HG02885 (cell line): Measurements from ENCODE around the gene MAP2K1.
"Not testable (repeated sequence)": the region's sequence is repeated elsewhere in the genome, so short reads cannot be mapped to it uniquely, and the experiment has no call there.

ENCODE experiments used
- ATAC-seq: cut with Tn5 transposase; IDR thresholded peaks from one replicate; pipeline ENCODE4 v1.9.1; 2021; ENCODE audit warnings: mild to moderate bottlenecking; ENCODE audit not compliant: unreplicated experiment, poor library complexity

The MAP2K1 gene

GRCh38 chr15:66470825-66471224, 84.1 kb downstream of the MAP2K1 start:
- ATAC-seq, result not testable (repeated sequence)

DNA sequence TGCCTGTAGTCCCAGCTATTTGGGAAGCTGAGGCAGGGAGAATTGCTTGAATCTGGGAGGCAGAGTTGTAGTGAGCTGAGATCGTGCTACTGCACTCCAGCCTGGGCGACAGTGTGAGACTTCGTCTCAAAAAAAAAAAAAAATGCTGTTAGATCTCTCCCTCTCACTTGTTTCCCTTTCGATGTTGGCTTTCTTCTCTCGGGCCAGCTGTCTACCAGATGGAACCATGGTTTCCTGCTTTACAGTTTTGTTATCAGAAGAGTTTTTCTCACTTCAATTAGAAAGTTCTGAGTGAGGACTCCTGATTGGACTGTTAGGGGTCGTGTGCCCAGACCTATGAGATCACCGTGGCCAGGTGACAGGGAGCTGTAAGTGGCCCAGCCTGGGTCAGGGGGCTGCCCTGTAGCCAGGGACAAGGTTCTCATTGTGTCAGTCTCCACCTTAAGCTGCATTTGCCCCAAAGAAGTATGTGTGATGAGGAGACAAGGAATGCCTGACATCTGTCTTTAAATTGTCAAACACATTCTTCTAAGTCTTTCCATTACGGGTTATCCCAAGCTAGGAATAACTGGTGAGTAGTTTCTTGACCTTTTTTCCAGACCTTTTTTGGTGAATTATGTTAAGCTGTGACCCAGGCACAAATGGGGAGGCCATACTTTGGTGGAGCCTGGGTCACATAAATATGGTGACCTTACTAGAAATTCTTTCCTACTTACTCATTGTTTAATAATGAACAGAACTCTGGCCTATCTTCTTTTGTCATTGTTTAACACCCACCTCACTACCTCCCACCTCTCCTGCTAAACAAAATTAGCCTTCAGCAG, 85.7 kb downstream of the MAP2K1 start:
- peak; percentile 76 for ATAC-seq

DNA sequence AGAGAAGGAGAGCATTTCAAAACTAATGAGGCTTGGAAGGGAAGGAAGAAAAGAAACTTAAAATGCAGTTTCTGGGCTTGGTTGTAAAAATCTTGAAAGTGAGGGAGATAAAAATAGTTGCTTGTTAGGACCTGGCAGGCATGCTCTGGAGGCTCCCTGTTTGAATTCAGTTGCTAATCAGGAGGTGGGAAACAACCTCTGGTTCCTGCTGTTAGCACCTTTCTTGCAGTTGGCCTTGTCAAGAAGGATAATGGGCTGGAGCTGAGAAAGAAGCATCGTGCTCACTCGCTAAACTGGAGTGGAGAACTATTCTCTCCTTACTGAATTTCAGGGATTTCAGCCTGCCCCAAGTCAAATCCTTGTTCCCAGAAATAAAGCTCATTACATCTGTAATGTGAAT, 87.4 kb downstream of the MAP2K1 start:
- no peak for ATAC-seq

GRCh38 chr15:66474963-66475362, 88.3 kb downstream of the MAP2K1 start:
- ATAC-seq, result no peak

DNA sequence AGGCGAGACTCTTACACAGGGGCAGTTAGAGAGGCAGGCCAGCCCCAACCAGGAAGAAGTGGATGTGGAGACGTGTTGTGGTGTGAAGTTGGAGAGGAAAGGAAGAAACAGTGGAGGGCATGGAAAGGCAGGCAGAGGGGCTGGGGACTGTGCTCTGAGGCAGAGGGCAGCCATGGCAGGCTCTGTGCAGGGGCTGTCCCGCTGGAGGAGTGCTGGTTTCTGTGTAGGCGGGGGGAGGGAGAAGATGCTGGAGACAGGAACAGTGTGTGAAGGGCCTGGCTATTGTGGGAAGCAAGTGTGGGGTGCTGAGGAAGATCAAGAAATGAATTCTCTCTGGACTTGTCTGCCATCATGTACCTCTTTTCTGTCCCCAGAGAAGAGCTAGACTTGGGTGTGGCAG, 89.8 kb downstream of the MAP2K1 start:
- no peak for ATAC-seq

- ATAC-seq, result no peak
These were observed 90.3 kb downstream of the MAP2K1 start for GRCh38 chr15:66477011-66477410.

DNA sequence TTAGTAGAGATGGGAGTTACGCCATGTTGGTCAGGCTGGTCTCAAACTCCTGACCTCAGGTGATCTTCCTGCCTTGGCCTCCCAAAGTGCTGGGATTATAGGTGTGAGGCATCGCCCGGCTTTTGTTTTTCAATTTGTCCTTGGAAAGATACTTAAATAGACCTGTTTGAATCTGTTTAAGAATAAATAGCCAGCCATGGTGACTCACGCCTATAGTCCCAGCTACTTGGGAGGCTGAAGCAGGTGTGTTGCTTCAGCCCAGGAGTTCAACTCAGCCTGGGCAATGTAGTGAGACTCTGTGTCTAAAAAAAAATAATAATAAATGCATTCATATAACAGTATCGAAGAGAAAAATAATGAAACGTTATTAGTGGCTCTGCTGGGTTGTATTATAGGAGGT, 93.6 kb downstream of the MAP2K1 start:
- ATAC-seq, result no peak

DNA sequence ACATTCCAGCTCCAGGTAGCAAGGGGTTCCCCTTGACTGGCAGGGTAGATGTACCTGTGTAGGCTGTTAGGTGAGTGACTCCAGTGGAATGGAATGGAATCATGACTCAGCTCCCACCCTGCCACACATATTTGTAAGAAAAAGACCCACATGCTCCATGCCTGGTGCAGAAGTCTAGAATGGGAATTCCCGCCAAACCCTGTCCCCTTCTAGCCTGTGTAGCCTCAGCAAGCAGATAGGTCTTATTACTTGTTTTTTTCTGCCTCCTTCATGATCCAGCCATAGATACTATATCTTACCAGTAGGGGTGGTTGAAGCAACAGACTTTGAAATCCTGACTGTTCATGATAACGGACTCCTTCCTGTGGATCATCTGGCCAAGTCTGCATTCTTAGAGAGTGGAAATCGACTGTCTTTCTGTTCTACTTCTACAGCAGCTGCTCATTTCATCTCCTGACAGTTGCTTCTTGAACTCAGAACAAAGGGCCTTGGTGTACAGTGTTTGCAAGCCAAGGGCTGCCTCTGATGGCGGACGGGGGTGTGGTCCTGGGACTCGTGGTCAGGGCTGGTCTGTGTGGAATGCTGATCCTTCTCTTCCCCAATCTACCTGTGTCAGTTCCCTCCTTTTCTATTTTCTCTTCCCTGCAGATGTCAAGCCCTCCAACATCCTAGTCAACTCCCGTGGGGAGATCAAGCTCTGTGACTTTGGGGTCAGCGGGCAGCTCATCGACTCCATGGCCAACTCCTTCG, 94.6 kb downstream of the MAP2K1 start:
- ATAC-seq, result no peak

DNA sequence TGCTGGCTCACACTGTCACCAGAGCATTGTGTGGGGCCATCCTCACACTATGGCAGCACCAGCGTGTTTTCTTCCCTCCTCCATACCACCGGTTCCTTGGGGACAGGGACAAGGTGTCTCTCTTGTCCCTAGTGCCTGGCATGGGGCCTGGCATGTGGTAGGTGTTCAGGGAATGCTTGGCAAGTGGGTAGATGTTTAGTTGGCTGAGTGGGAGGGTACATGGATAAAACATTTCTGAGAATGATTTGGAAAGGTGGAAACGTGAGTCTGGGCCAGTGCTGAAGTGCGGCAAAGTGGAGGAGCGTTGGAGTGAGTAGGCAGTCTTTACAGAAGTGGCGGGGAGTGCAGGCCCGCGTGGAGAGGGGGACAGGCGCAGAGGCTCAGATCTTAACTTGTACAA, 95.8 kb downstream of the MAP2K1 start:
- no peak for ATAC-seq

DNA sequence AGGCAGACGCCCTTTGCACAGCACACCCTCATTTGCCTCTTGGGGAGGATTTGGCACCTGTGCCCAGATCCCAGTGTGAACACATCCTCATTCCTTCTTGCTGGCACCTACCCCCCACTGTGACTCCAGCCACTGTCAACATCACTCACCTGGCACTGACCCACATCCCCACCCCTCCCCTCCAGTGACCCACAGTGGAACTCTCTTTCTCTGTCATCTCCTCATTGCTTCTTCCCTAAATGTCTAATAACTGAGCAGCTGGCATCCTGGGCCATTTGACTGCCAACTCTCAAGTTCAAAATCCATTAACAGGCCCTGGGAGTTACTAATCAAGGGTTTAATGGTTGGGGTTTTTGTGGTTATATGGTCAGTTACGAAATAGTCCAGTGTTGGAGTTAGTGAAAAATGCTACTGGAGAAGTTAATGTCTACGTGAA, 96.4 kb downstream of the MAP2K1 start:
- no peak for ATAC-seq

DNA sequence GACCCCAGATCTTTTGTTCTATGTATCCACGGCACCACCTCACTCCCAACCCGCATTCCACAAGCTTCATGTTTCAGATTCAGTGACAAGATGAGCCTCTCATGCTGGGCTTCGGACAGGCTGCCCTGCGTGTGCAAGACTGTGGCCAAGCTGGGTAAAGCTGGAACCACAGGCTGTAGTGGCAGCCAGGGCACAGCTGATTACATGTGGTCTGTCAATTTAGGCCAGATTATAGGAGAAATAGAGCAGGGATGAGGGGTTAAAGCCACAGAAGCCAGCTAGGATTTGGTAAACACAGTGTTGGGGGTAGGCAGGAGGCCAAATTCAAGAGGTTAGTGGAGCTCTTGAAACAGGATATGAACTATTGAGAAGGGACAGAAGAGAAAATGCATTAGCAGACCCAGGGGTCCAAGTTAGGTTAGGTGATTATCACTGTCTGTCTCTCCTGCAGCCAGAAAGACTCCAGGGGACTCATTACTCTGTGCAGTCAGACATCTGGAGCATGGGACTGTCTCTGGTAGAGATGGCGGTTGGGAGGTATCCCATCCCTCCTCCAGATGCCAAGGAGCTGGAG, 97.9 kb downstream of the MAP2K1 start:
- no peak for ATAC-seq

- no peak for ATAC-seq
These were observed 100.2 kb downstream of the MAP2K1 start for GRCh38 chr15:66486887-66487286.

- no peak for ATAC-seq
These were observed 101.8 kb downstream of the MAP2K1 start for GRCh38 chr15:66488525-66488924.

- no peak for ATAC-seq
These were observed 102.6 kb downstream of the MAP2K1 start for GRCh38 chr15:66489179-66489791.

DNA sequence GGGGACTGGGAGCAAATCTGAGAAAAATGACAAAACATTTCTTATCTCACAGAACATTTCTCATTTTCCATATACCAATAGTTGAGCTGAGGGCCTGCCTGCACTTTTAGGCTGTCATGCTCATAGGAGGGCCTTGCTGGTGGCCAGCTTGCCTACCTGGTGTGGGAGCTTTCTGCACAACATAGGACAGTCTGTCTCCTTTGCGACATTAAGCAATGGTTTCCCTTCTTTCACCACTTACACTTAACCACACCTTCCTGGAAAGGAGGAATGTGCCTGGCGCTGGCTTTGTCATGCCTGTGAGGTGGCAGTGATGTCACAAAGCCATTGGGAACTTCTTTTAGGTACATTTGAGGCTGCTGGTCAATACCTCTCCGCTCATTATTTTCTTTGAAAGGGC, 105.1 kb downstream of the MAP2K1 start:
- no peak for ATAC-seq

DNA sequence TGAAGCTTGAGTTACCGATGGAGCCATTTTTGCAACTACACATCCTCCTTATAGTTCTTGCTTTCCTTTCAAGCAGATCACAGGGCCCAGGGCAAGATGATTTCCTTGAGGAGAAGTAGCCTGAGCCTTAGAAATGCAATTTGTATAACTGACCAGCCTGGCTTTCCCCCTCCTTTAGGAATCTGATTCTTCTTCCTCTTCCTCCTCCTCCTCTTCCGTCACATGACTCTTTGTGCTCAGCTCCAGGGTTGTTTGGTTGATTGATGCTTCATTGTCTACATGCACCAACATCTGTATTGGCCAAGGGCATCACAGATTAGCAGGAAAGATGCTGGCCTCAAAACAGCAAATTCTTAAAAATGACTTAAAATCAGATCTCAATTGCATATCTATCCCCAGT, 107.5 kb downstream of the MAP2K1 start:
- ATAC-seq, result no peak

- ATAC-seq, result peak; percentile 12
These were observed 110.3 kb downstream of the MAP2K1 start for GRCh38 chr15:66496951-66497501.

GRCh38 chr15:66497502-66498455, 111.1 kb downstream of the MAP2K1 start, which contains the start of gene SNAPC5:
Gene SNAPC5, minus strand, starts transcription at chr15:66497762. Its CDS starts 31 bp downstream, at chr15:66497731.
- peak; percentile 89 for ATAC-seq
